NCI-H2029 treated with DMSO at 0.1 percent for 48 hours (cell line): ENCODE data around the gene APP.

ENCODE experiments used
- DNase-seq: peaks from one replicate; lab custom pipeline; 2025; lab: John Stamatoyannopoulos, UW

The APP gene

GRCh38 chr21:25970254-25970930, 200.2 kb downstream of the APP start:
- peak; percentile 75 for DNase-seq

GRCh38 chr21:25967901-25968438, 202.6 kb downstream of the APP start:
- no peak for DNase-seq

- DNase-seq = no peak
Observed at GRCh38 chr21:25967181-25967900, 203.2 kb downstream of the APP start.

GRCh38 chr21:25965951-25966707, 204.4 kb downstream of the APP start:
- no peak for DNase-seq

GRCh38 chr21:25964926-25965325, 205.6 kb downstream of the APP start:
- no peak for DNase-seq

GRCh38 chr21:25964015-25964414, 206.6 kb downstream of the APP start:
- no peak for DNase-seq

GRCh38 chr21:25963181-25963580, 207.4 kb downstream of the APP start:
- no peak for DNase-seq

- no peak for DNase-seq
Observed at GRCh38 chr21:25961042-25961441, 209.5 kb downstream of the APP start.

- DNase-seq = no peak
Observed at GRCh38 chr21:25960402-25960801, 210.2 kb downstream of the APP start.

GRCh38 chr21:25959799-25960198, 210.8 kb downstream of the APP start:
- no peak for DNase-seq

GRCh38 chr21:25956993-25957714, 213.4 kb downstream of the APP start:
- no peak for DNase-seq

GRCh38 chr21:25955646-25956045, 214.9 kb downstream of the APP start:
- no peak for DNase-seq

- no peak for DNase-seq
Observed at GRCh38 chr21:25953659-25954058, 216.9 kb downstream of the APP start.

- DNase-seq = no peak
Observed at GRCh38 chr21:25953196-25953595, 217.4 kb downstream of the APP start.

- no peak for DNase-seq
Observed at GRCh38 chr21:25952306-25952705, 218.3 kb downstream of the APP start.

GRCh38 chr21:25949701-25950100, 220.9 kb downstream of the APP start:
- no peak for DNase-seq

GRCh38 chr21:25944672-25945213, 225.8 kb downstream of the APP start:
- no peak for DNase-seq

- DNase-seq = no peak
Observed at GRCh38 chr21:25944082-25944481, 226.5 kb downstream of the APP start.

- DNase-seq = no peak
Observed at GRCh38 chr21:25942135-25942534, 228.4 kb downstream of the APP start.

- DNase-seq = no peak
Observed at GRCh38 chr21:25939396-25939761, 231.2 kb downstream of the APP start.

- no peak for DNase-seq
Observed at GRCh38 chr21:25938658-25939395, 231.7 kb downstream of the APP start.
